Measurements from ENCODE around the gene MANEA. TPM values are rescaled to one million over a fixed set of nuclear protein-coding genes. Genes with fewer than 3 reads are reported as not detected.
"Not testable (repeated sequence)": the region's sequence is repeated elsewhere in the genome, so short reads cannot be mapped to it uniquely, and the experiment has no call there.

MANEA gene
- total RNA-seq, 1 experiment from 2014 or later = 8.9 TPM

GRCh38 chr6:95581073-95581472, 3.7 kb downstream of the MANEA start:
- in situ Hi-C loops (cut with HindIII; ENCODE audit: low sequenced_read_pairs) = no loop called here
- no peak for DNase-seq (ENCODE audit: low spot score)

DNA sequence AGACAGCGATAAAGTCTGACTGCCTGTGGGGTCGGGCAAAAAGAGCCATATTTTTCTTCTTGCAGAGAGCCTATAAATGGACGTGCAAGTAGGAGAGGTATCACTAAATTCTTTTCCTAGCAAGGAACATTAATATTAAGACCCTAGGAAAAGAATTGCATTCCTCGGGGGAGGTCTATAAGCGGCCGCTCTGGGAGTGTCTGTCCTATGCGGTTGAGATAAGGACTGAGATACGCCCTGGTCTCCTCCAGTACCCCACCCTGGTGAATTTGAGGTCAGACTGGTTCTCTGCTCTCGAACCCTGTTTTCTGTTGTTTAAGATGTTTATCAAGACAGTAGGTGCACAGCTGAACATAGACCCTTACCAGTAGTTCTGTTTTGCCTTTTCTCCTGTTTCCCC, 6.9 kb downstream of the MANEA start:
- DNase-seq (ENCODE audit: low spot score); in situ Hi-C loops (cut with HindIII; ENCODE audit: low sequenced_read_pairs): not testable (repeated sequence)

DNA sequence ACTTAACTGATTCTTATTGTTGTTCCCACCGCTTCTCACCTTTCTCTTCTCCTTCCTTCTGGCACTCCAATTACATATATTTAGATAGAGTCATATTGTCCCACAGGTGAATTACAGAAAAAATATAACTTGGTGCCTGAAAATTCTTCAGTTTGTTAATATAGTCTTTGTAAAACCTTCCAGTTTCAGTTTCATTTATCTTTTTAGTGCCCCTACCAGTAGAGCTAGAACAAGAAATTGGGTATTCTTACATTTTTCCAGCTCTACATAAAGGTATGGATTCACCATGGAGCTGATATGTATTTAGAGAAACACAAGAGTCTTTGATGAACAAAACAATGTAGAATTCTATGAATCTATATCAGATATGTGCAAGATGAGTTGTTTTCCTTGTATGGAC, 10.7 kb downstream of the MANEA start:
- in situ Hi-C loops (cut with HindIII; ENCODE audit: low sequenced_read_pairs) = no loop called here
- DNase-seq (ENCODE audit: low spot score) = no peak

DNA sequence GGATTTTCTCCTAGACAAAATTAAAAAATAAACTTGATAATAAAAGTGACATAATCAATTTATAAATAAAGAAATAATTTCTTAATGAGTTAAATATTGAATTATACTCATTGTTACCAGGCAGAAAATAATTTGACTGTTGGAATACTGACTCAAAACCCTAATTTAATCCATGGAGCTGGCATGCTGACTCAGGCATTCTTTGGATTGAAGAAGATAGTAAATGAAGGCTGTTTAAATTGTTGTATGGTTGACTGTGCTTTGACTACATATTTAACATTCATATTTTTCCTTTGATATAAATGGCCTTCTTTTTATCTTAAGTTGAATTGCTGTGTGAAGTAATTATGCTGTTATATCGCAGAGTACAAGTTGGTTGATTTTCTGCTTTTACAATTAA, 11.7 kb downstream of the MANEA start:
- no peak for DNase-seq (ENCODE audit: low spot score)
- in situ Hi-C loops (cut with HindIII; ENCODE audit: low sequenced_read_pairs) = no loop called here

- DNase-seq (ENCODE audit: low spot score) = no peak
- in situ Hi-C loops (cut with HindIII; ENCODE audit: low sequenced_read_pairs) = no loop called here
Observed at GRCh38 chr6:95589826-95590570, 12.7 kb downstream of the MANEA start.

GRCh38 chr6:95593025-95593424, 15.7 kb downstream of the MANEA start:
- no peak for DNase-seq (ENCODE audit: low spot score)
- in situ Hi-C loops (cut with HindIII; ENCODE audit: low sequenced_read_pairs) = no loop called here

DNA sequence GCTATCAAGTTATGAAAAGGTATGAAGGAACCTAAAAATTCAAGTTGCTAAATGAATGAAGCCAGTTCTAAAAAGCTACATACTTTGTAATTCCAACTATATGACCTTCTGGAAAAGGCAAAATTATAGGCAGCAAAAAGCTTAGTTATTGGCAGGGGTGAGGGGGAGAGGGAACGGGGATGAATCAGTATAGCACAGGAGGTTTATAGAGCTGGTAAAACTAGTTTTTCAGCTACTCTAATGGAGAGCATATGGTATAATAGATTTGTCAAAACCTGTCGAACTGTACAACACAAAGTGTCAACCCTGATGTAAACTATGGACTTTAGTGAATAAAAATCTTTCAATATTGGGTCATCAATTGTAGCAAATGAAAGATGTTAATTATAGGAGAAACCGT, 18.7 kb downstream of the MANEA start:
- in situ Hi-C loops (cut with HindIII; ENCODE audit: low sequenced_read_pairs) = no loop called here
- DNase-seq (ENCODE audit: low spot score) = no peak

GRCh38 chr6:95599706-95600105, 22.4 kb downstream of the MANEA start:
- in situ Hi-C loops (cut with HindIII; ENCODE audit: low sequenced_read_pairs) = no loop called here
- no peak for DNase-seq (ENCODE audit: low spot score)

GRCh38 chr6:95601133-95601532, 23.8 kb downstream of the MANEA start:
- DNase-seq (ENCODE audit: low spot score) = no peak
- in situ Hi-C loops (cut with HindIII; ENCODE audit: low sequenced_read_pairs) = no loop called here

- in situ Hi-C loops (cut with HindIII; ENCODE audit: low sequenced_read_pairs) = no loop called here
- DNase-seq (ENCODE audit: low spot score) = no peak
Observed at GRCh38 chr6:95614094-95614493, 36.8 kb downstream of the MANEA start.

DNA sequence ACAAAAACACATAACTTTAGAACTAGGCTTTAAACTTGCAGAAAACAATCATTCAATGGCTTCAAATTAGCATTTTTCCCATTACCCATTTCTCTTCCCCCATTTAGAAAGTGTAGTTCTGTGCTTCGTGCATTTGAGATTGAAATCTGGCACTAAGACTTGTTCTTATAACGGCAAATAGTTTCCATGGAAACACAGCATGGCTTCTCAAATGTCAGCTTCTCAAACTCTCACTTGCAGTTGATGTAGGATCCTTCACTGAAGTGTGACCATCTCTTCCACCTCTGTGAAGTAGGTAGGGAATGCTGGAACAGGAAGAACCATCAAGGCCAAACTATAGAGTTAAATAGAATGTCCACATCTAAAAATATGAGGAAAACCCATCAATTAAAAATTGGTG, 52.2 kb downstream of the MANEA start:
- in situ Hi-C loops (cut with HindIII; ENCODE audit: low sequenced_read_pairs) = no loop called here
- DNase-seq (ENCODE audit: low spot score) = no peak

DNA sequence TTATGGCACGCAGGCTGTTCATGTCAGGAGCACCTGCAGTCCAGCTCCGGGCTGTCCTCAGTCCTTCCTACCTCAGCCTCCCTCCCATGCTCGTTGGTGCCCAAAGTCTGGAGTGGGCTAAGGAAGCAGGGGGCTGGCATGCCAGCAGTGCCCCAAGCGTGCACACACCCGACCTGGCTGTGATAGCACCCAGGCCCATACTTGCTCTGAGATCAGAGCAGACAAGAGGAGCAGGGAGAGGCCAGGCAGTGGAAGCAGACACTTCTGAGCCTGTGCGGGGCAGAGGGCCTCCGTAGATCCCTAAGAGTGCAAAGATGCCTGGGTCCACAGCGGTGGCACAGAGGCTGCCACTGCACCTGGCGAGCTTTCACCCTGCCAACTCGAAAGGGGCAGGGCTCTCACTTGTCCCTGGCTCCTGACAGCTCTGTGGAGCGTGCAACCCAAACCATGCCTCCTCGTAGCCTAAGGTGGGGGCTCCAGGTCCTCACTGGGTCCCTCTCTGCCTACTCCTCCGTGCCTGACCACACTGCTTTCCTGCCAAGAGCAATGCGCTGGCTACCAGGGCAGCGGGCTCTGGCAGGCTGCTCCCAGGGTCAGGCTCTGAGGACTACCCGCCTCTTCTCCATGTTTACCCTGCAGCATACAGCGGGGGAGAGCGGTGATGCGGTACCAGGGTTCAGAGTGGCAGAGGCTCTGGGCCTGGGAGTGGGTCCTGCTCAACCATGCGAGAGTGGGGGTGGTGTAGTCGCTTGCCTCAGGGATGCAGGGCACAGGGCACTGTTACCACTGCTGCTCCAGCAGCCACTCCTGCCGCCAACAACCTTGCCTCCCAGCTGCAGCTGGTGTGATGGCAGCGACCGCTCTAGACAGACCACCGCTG, 59.5 kb downstream of the MANEA start:
- no peak for DNase-seq (ENCODE audit: low spot score)
- in situ Hi-C loops (cut with HindIII; ENCODE audit: low sequenced_read_pairs) = no loop called here

DNA sequence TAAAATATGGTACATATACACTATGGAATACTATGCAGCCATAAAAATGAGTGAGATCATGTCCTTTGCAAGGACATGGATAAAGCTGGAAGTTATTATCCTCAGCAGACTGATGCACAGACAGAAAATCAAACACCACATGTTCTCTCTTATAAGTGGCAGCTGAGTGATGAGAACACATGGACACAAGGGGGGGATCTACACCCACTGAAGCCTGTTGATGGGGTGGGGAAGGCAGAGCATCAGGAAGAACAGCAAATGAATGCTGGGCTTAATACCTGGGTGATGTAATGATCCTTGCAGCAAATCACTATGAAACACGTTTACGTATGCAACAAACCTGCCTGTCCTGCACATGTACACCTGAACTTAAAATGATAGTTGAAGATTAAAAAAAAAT, 71.3 kb downstream of the MANEA start:
- in situ Hi-C loops (cut with HindIII; ENCODE audit: low sequenced_read_pairs) = no loop called here
- DNase-seq (ENCODE audit: low spot score) = no peak

- no peak for DNase-seq (ENCODE audit: low spot score)
- in situ Hi-C loops (cut with HindIII; ENCODE audit: low sequenced_read_pairs) = no loop called here
Observed at GRCh38 chr6:95649451-95649850, 72.1 kb downstream of the MANEA start.

GRCh38 chr6:95654176-95654575, 76.8 kb downstream of the MANEA start:
- DNase-seq (ENCODE audit: low spot score) = no peak
- in situ Hi-C loops (cut with HindIII; ENCODE audit: low sequenced_read_pairs) = no loop called here

- in situ Hi-C loops (cut with HindIII; ENCODE audit: low sequenced_read_pairs) = no loop called here
- DNase-seq (ENCODE audit: low spot score) = no peak
Observed at GRCh38 chr6:95658886-95659285, 81.6 kb downstream of the MANEA start.
